Fibroblast of lung (primary cell): Measurements from ENCODE around the gene ROBO1.

Source experiments
- EZH2 ChIP-seq: IDR thresholded peaks from 2 replicates; pipeline ENCODE4 v1.5.1; 2012; ENCODE audit warnings: low read length, control low read depth, mild to moderate bottlenecking; ENCODE audit errors: missing control alignments
- TF ChIP-seq, protein P1 (sequence below), 2 donors: IDR thresholded peaks in 1 of 2; conservative IDR thresholded peaks in 1 of 2; 1 replicate in 1 of 2; 2 replicates in 1 of 2; pipeline ENCODE4 v1.5.1; 2011 to 2012; ENCODE audit warnings: low read length in 2 of 2, control low read depth in 1 of 2, inconsistent platforms in 1 of 2, low read depth in 1 of 2, mild to moderate bottlenecking in 1 of 2

DNA sequence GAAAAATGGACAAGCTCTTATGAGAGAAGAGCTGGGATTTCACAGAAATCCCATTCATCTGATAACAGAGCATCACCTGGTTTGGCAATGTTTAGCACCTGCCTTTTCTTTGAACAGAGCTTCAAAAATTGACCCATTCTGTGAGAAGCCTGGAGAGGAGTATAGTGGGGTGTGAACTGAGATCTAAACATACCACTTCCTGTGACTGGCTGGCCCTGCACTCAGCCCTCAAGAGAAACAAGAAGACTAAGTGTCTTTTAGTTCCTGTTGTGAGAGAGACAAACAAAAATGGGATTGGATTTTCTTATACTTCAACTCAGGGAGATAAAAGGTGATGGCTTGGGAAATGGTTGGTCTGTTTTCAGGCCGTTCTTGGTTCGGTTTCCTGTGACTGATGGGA is 1060.2 kb downstream of the ROBO1 start:
- TF ChIP-seq, protein P1, sequence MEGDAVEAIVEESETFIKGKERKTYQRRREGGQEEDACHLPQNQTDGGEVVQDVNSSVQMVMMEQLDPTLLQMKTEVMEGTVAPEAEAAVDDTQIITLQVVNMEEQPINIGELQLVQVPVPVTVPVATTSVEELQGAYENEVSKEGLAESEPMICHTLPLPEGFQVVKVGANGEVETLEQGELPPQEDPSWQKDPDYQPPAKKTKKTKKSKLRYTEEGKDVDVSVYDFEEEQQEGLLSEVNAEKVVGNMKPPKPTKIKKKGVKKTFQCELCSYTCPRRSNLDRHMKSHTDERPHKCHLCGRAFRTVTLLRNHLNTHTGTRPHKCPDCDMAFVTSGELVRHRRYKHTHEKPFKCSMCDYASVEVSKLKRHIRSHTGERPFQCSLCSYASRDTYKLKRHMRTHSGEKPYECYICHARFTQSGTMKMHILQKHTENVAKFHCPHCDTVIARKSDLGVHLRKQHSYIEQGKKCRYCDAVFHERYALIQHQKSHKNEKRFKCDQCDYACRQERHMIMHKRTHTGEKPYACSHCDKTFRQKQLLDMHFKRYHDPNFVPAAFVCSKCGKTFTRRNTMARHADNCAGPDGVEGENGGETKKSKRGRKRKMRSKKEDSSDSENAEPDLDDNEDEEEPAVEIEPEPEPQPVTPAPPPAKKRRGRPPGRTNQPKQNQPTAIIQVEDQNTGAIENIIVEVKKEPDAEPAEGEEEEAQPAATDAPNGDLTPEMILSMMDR (conservative IDR thresholded peaks at IDR 0.05 in 1 of 2, IDR thresholded peaks at IDR 0.05 in 1 of 2; ENCODE audit: low read depth in 1 of 2, low read length in 2 of 2), result no peak
- no peak for TF ChIP-seq EZH2
